CD4-positive, alpha-beta T cell treated with Interleukin-1 beta for 1 hour (primary cell): ENCODE measurements around the gene HARS2.
"Not testable (repeated sequence)": the region's sequence is repeated elsewhere in the genome, so short reads cannot be mapped to it uniquely, and the experiment has no call there.

Source experiments
- DNase-seq, 2 donors: peaks; one replicate each; pipeline ENCODE4 v3.0.0-alpha.2; 2020 to 2022

Gene HARS2, protein sequence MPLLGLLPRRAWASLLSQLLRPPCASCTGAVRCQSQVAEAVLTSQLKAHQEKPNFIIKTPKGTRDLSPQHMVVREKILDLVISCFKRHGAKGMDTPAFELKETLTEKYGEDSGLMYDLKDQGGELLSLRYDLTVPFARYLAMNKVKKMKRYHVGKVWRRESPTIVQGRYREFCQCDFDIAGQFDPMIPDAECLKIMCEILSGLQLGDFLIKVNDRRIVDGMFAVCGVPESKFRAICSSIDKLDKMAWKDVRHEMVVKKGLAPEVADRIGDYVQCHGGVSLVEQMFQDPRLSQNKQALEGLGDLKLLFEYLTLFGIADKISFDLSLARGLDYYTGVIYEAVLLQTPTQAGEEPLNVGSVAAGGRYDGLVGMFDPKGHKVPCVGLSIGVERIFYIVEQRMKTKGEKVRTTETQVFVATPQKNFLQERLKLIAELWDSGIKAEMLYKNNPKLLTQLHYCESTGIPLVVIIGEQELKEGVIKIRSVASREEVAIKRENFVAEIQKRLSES

DNA sequence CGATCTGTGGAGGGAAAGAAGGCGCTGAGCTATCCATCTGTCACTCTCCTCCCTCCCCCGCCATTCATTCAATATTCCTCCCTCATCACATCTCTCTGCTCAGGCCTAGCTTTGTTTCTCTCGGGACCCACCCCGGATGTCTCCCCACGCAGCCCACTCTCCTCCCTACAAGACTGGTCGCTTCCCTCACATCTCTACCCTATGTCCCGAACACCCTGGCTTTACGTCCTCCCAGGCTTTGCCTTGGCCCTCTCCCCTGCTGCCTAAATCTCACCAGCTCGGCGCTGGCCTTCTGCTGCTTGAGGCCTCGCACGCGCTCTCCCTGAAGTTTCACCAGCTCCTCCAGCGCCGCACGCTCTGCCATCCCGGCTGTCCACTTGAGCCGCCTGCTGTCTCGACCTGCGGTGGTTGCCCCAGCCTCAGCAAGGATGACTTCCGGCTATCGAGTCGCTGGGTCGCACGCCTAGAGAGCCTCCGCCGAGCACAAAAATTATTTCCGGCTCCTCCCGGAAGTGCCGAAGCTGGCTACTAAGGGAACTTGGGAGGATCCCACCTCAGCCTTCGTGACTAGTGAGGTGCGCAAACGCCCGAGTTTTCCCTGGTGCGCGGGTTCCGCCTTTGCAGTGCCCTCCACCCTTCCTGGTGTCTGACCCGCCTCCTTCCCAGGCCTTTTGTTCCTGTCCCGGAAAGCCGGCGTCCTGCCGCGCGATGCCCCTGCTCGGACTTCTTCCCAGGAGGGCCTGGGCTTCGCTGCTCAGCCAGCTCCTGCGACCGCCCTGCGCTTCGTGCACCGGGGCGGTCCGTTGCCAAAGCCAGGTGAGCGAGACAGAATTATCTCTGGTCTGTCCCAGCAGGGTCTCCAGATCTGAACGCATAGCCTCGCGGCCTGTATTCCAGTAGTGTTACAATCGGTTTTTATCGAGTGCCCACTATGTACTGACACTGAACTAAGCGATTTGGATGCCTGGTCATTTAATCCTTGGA, at the start of gene HARS2, which contains the start of gene HARS1:
HARS2 (plus strand) TSS at position 515 of the 984 bp plus-strand sequence; CDS start at position 709, 194 bp downstream.
HARS1 (minus strand) TSS at position 430 of the 984 bp plus-strand sequence; CDS start at position 364, 66 bp downstream.
- peak; percentile 85 to 87 for DNase-seq

DNA sequence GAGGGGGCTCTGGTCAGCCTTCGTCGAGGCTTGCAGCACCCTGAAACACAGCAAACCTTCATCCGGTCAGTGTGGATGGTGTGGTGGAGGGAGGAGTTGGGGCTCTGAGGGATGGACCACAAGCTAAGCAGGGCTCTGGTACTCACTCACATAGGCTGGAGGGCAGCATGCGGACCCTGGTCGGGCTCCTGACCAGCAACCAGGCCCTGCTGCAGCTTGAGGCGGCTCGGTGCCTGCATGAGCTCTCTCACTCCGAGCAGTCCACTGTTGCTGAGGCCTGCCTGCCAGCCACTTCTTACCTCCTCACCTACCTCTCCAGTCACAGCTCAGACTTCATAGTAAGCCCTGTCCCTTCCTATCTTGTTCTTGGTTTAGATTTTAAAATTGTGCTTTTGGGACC, 49.5 kb upstream of the HARS2 start:
- no peak for DNase-seq

DNA sequence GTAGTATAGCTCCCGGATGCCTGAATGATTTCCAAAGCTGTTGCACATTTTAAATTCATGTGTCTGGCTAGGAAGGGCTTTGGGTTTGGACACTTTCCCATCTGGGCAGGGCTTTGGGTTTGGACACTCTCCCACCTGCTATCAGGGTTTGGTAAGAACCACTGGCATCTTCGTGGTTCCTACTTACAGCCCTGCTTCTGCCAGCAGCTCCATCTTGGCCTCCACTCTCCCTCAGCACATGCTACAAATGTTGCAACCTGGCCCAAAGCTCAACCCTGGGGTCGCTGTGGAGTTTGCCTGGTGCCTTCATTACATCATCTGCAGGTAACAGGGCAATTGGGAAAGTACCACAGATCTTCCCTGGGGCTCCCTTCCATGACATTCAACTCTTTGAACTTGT, 48.5 kb upstream of the HARS2 start:
- no peak for DNase-seq

DNA sequence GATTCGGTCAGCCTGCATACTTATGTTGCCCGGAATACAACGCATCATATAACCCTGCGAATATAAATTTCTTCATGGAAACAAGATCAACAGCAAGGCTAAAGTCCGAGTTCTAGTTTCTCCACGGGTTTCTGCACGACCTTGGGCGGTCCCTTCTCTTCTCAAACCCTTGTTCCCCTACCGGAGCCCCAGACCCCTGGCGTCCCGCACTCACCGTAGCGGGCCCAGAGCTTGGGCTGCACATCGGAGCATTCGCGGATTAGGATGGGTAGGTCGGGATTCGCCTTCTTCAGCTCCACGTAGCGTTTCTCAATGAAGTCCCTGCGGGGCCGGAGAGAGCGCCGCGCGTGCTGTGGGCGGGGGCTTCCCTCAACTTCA, 44.2 kb upstream of the HARS2 start:
- DNase-seq, result no peak

DNA sequence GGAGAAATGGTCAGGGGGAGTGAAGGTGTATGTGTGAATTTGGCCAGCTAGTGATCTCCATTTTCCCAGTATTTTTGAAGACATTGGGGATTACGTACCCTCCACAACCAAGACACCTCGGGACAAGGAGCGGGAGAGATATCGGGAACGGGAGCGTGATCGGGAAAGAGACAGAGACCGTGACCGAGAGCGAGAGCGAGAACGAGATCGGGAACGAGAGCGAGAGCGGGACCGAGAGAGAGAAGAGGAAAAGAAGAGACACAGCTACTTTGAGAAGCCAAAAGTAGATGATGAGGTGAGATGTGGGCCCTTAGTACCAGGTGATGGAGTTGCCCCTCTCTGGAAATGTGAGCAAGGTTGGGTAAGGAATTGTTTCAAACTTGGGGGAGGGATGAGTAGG, 32.4 kb upstream of the HARS2 start:
- no peak for DNase-seq

DNA sequence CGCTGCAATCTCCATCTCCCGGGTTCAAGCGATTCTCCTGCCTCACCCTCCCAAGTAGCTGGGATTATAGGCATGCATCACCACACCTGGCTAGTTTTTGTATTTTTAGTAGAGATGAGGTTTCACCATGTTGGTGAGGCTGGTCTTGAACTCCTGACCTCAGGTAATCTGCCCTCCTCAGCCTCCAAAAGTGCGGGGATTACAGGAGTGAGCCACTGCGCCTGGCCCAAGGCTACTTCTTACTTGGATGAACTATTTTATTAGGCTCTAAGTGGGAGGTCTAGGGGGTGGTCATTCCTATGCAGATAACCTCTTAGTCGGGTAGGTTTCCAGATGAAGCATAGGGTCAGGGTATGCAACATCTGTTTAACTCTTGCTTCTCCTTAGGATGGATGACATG, 30.9 kb upstream of the HARS2 start:
- not testable (repeated sequence) for DNase-seq

DNA sequence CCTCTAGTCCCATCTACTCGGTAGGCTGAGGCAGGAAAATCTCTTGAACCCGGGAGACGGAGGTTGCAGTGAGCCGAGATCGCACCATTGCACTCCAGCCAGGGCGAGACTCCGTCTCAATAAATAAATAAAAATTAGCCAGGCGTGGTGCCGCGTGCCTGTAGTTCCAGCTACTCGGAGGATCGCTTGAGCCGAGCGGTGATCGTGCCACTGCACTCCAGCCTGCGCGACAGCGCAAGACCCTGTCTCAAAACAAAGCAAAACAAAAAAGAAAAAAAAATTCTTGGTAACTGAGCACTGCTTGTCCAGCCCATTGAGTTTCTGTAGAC, 27.3 kb upstream of the HARS2 start:
- no peak for DNase-seq

DNA sequence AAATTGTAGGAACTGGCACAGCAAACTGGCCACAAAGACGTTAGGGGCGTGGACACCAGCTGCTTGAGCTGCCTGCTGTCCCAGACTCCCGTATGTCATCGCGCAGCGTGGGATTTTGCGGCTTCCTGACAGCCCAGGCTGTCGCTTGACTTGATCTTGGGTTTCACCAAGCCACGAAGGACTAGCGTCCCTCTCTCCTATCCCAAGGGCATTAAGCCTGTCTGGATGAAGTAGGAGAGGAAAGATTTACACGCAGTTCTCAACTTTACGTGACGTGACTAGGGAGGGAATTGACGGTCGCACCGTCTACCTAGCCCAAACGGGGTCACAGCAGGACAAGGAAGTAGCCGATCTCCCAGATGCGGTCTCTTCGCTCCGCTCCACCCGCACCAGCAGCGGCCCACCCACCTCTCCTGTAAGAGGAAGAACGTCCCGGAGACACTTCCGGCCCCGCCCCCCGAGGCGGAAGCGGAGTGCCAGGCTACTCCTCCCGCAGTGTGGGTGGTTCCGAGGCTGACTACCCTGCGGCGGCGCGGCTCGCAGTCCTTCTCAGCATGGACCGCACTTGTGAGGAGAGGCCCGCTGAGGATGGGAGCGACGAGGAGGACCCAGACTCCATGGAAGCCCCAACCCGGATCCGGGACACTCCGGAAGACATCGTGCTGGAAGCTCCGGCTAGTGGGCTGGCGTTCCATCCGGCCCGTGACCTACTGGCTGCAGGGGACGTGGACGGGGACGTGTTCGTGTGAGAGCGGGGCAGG, 26.7 kb upstream of the HARS2 start, which contains the start of gene WDR55:
WDR55 (plus strand) TSS at position 546 of the 761 bp plus-strand sequence; CDS start at position 555, 9 bp downstream.
- DNase-seq, result peak; percentile 94 to 95

DNA sequence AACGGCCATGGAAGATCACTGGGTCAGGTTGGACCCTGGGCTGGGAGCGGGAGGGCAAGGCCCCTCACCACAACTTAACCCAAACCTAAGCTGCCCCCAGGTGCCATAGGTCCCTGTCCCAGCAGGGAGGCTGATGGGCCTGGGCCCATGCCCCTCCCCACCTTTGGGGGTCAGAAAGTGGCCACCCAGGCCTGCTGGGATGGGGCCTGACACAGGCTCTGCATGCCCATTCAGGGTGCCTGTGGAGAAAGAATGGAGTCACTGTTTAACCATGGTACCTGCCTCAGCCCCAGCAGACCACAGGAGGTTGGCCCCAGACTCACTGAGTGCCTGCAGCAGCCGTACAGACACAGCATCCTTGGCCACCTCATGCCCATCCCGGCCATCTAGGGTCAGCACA, 20.2 kb upstream of the HARS2 start:
- not testable (repeated sequence) for DNase-seq

DNA sequence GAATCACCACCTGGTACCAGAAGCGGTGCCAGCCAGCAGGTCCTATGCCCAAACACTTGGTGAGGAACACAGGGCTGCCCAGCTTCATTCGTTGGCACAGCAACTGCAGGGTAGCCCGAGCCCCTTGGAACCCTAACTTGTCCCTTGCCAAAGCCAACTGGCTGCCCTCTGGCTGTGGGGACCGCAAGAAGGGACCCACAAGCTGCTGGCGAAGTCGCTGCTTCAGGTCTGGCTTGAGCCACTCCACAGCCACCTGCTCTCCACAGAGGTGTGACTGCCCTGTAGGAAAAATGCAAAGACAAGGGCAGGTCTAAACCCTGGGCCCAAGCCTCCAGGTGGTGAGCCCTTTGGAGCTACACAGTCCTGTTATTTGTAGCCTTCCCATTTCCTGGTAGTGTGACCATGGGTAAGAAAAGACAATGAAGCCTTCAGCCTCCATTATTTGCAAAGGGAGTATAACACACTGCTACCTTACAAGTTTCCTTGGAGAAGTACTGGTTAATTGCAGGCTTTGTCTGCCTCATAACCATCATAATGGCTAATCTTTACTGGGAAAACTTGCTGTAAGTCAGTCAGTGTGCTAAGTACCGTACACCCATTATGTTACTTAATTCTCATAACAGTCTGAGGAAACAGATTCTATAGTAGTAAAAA, 19.7 kb upstream of the HARS2 start:
- DNase-seq, result no peak

DNA sequence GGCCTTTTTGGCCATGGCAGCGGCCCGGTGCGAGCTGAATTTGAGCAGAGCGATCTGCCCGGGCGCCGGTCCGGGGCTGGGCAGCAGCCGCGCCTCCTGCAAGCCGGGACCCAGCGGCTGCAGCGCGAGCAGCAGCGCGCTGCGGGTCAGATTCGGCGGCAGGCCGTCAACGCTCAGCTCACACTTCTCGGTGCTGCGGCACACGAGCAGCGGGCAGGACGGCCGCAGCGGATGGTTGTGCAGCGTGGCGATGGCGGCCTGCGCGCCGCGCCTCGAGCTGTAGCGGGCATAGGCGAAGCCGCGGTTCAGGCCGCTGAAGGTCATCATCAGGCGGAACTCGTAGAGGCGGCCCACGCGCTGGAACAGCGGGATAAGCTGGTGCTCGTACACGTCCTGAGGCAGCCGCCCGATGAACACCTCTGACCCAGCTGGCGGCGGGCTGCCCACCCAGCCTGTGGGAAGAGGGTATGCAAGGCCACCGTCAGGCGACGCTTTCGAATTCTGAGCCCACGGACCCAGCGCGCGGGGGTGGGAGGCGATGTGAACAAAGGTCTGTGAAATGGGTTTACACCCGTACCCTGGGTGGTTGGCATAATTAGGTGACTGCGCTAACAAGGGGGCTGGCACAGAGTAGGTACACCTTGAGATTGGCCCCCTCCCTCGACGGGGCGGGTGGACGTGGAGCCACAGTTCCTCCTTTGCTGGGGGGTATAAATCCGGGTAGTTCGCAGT, 18.6 kb upstream of the HARS2 start:
- DNase-seq, result peak in 1 of 2 donors; percentile 20

DNA sequence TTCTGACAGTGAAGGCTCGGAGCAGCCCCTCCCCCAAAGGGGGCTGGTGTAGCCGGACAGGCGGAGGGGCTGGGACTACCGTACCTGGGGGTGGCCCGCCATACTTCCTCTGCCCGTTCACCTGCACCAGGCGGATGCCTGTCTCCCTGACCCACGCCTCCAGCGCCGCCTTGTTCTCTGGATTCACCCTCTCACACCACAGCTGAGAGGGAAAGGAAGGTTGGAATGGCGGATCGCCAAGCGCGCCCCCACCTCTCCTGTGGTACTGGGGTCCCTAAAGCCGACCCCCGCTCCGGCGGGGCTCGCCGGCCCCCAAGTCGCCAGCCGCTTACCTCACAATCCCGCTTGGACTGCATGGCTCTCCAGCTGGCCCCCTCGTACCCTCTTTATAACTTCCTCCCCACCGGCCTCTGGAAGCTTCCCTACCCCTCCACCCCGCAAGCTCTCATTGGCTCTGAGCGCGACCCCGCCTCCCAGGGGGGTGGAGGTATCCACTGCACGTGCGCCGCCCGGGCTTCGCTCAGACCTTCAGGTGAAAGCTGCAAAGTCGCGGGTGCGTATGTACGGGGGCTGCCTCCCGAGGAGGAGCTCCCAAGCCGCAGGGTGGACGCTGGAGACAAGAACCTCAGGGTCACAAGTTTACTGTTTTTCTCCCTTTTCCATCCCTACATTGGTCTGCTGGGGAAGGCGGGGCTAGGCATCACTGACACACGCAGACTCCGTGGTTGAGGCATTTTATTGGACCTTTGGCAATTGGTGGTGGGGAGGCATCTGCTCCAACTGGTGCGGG, 17.9 kb upstream of the HARS2 start, which contains the start of gene DND1:
DND1 (minus strand) TSS at position 390 of the 790 bp plus-strand sequence; CDS start at position 356, 34 bp downstream.
- no peak for DNase-seq

DNA sequence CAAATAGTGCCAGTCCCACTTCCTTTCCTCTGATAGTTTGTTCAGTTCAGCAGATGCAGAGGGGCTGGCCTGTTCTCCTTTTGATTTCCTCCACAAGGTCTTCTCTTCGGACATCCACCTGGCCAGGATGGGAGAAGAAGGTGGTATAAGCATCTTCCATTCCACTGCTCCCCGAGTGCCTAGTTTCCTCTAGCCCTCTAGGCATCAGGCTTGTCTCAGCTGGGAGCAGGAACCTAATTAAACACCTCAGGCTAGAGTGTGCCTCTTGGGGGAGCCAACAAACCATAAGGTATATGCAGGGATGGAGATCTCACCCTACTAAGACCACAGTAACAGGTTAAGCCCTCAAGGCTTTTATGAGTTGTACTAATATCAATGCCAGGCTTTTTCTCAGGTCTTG, 17.0 kb upstream of the HARS2 start:
- no peak for DNase-seq

DNA sequence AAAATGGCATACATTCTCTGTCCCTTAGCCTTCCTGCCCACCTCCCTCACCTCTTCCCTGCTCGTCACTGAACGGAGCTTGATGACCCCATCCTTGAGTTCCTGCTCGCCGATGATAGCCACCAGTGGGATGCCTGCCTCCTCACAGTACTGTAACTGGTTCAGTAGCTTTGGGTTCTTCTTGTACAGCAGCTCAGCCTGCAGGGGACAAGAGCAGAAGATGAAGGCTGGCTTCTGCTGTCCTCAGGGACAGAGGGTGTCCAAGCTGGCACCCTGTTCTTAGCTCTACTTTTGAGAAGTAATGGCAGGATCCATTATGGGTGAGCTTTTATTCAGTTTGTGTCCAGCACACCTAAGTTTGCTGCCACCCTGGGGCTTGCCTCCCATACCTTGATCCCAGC, 16.6 kb upstream of the HARS2 start:
- DNase-seq, result no peak

DNA sequence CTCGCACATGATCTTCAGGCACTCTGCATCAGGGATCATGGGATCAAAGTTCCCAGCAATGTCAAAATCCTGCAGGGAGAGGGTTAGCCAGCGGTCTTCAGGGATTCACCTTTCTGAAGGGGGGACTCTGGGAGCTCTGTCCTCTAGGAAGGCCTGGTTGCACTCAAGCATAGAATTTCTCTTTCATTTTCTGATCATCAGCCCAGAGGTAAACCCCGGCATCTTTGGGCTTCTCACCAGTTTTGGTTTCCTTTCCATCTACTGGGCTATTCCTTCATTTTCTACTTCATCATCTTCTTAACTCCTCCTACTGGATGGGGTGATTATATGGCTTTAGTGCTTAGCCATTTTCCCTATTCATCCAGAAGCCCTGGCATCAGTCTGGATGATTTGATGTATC, 13.3 kb upstream of the HARS2 start:
- no peak for DNase-seq

DNA sequence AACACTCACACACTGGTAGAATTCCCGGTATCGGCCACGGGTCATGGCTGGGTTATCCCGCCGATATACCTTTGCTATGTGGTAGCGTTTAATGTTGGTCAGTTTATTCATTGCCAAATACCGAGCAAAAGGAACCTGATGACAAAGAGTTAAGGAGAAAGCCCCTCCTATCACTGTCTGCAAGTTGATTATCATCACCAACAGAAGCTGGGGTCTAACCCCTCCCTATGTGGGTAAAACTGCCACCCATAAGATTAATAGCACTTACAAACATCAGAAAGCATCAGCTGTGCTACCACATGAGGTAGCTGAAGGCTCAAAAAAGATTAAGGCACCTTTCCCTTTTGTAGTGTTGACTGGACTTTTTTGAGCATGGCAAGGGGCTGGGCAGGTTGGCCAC, 12.3 kb upstream of the HARS2 start:
- DNase-seq, result no peak

DNA sequence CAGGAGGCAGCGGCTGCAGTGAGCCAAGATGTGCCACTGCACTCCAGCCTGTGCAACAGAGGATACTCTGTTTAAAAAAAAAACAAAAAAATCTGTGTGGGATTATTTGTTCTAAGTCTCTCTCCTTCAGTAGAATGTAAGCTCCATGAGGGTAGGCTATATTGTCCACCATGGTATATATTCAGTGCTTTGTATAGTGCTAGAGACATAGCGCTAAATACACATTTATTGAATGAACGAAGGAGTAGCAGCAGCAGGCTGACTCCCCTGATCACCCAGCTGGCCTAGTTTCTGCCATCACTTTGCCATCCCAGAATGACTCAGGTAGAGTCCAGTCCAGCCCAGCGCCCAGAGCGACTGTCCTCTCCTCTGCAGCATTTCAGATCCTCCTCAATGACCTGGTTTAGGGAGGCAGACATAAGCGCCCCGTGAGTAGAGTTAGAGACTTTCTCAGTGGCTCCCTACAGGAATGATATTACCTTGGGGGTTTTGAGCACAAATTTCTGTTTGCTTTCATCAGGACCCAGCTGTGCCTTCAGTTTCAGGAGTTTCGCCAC, 801 bp upstream of the HARS2 start:
- DNase-seq, result no peak

DNA sequence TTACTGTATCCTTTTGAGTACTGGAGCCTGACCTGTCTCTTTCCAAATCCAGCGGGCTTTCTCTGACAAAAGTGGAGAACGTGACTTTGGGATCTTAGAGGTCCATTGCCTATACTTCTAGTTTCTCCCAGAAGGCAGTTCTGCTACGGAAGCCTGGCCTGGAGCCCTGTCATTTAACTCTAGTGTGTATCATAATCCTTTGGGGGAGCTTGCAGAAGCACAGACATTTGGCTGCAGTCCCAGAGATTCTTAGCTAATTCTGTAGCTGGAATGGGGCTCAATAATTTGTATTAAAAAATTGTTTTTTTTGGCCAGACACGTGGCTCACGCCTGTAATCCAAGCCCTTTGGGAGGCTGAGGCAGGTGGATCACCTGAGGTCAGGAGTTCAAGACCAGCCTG, 3.0 kb downstream of the HARS2 start:
- DNase-seq, result no peak

DNA sequence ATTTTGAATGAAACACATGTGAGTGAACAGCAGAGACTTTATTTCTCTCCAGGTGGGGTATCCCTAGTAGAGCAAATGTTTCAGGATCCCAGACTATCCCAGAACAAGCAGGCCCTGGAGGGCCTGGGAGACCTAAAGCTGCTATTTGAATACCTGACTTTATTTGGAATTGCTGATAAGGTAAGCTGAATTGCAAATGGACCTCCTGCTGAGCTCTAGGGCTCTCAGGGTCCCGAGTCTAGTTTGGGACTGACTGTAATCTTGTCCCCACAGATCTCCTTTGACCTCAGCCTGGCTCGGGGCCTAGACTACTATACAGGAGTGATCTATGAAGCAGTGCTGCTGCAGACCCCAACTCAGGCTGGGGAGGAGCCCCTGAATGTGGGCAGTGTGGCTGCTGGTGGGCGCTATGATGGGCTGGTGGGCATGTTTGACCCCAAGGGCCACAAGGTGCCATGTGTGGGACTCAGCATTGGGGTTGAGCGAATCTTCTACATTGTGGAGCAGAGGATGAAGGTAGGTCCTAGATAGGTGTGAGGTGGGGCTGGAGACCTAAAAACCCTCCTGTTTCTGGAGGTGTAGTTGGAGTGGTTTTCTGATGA, 5.7 kb downstream of the HARS2 start:
- no peak for DNase-seq
